ENCODE measurements around the gene TMED7.

Gene TMED7

DNA sequence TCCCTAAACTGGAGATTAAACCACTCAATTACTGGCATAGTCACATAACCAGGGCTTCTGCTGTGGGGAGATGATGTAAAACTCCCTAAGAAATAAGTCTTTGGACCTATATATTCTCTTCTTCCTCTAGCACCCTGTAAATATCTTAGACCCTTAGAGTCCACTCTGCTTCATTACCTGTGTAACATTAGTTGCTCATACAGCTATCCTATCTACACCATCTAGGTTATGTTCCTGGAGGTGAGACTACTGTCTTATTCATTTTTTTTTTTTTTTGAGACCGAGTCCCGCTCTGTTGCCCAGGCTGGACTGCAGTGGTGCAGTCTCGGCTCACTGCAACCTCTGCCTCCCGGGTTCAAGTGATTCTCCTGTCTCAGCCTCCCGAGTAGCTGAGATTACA is 14.0 kb downstream of the TMED7 start:
- no peak overlapping the region for H3K4me3 Mint-ChIP-seq
- peaks cover 6 to 25% of the 10 kb centered on the region in 2 donors for H3K36me3 Mint-ChIP-seq
- H3K27ac Mint-ChIP-seq = no peak overlapping the region
- no peaks in the 10 kb centered on the region for H3K27me3 Mint-ChIP-seq
- peaks cover 9 to 20% of the 10 kb centered on the region in 2 donors for H3K4me1 Mint-ChIP-seq
- DNase-seq (no peak), ATAC-seq (replicated peaks) (no peak)
- H3K9me3 Mint-ChIP-seq = no peaks in the 10 kb centered on the region

DNA sequence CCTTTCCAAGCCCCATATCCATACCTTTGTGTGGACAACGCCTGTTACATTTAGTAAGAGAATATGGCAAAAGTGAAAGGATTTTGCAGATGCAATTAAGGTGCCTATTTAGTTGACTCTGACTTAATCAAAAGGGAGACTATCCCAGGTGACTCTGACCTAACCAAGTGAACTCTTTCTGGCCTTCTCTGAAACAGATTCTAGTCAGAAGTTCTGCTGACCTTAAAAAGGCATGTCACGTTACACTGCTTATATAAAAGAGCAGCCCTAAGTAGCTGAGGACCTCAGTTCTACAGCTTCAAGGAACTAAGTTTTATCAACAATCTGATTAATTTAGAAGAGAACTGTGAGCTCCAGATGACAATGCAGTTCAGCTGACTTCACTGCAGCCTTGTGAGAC is 17.9 kb downstream of the TMED7 start:
- DNase-seq = no peak
- Mint-ChIP-seq H3K27ac (peak overlapping the region; percentile 9), H3K36me3 (peaks cover 6 to 30% of the 10 kb centered on the region in 2 donors), H3K4me1 (peaks cover 21 to 45% of the 10 kb centered on the region in 2 donors), H3K9me3 (no peaks in the 10 kb centered on the region), H3K27me3 (no peaks in the 10 kb centered on the region), H3K4me3 (no peak overlapping the region)
- no peak for ATAC-seq (replicated peaks)

DNA sequence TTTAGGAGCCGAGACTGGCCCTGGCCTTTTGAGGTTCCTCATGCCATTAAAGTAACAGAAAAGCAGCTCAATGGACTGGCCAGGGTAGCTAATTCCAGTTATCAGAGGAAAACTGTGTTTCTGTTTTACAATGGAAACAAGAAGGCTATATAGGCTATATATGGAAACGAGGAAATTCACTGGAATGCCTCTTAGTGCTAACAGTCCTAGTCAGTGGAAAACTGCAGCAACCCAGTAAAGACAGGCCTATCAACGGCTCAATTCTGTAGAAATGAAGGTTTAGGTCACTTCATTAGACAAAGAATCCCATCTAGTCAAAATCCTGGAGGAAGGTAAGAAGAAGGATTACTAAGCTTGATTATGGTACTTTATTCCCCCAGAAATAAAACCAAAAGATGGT is 20.4 kb downstream of the TMED7 start:
- no peak overlapping the region for H3K4me3 Mint-ChIP-seq
- DNase-seq (no peak), ATAC-seq (replicated peaks) (no peak)
- H3K27me3 Mint-ChIP-seq = no peaks in the 10 kb centered on the region
- H3K27ac Mint-ChIP-seq = no peak overlapping the region
- H3K36me3 Mint-ChIP-seq = peaks cover 6 to 26% of the 10 kb centered on the region in 2 donors
- peaks cover 27 to 56% of the 10 kb centered on the region in 2 donors for H3K4me1 Mint-ChIP-seq
- no peaks in the 10 kb centered on the region for H3K9me3 Mint-ChIP-seq

DNA sequence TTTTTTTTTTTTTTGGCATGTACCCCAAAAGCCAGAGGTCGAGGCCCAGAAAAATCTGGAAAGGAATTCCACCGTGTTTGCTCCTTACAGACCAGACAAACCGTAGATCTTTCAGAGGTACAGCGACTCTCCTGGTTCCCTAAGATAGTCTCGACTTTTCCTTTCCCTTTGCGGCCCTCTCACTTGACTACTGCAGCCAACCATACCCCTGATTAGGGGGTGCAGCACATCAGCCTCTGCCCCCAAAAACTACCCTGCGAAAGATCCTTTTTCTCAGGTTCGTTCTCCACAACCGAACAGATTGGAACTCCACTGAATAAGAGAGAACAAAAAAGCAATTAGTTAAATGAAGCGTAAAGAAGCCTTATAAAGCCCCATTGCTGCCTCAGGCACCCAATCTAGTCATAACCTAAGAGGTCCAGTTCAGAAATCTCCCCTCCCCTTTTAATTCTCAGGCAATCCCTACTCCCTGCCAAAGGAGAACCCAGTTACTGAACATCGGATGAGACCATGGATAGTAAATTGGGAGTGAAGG is 23.2 kb downstream of the TMED7 start:
- Mint-ChIP-seq H3K9me3 (no peaks in the 10 kb centered on the region), H3K4me1 (peaks cover 32 to 58% of the 10 kb centered on the region in 2 donors), H3K27ac (peak overlapping the region; percentile 94), H3K27me3 (no peaks in the 10 kb centered on the region), H3K4me3 (peak overlapping the region; percentile 88), H3K36me3 (peaks cover 4 to 26% of the 10 kb centered on the region in 2 donors)
- ATAC-seq (replicated peaks) (peak; percentile 5 to 6), DNase-seq (no peak)

DNA sequence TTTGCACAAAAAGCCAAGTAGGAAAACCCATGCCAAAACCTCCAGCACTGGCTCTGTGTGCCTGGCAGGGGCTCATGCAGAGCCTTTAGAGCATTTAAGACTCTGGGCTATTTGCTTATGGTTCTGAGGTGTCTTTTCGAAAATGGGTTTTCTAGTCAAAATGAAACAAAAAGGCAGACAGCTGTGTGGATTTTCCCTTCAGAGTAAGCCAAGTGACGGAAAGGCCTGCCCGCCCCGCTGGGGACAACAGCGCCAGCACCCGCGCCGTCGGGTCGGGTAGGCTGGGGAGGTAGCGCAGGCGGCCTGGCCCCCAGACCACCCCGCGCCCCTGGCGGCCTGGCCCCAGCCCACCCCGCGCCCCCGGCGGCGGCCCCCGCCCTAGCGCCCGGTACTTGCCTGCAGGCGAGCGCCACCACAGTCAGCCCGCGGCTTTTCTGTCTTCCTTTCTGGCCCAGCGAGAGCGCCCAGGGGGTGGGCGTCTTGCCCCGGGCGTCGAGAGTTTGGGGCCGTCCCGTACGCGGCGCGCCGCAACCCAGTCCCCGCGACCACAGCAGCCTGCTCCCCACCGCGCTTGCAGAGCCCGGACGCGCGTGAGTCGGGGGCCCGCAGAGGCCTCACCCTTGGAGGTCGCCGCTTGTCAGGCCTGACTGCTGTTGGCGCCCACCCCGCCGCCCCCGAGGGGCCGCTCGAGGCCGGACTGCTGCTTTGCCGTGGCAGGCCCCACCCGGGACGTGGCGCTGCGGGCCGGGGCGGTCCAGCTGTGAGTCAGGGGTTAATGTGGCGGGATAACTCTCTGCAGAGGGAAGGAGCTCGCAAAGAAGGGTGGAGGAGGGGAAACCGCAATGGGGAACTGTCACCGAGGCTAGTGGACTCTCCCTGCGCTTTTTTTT is 23.9 kb downstream of the TMED7 start, which contains the start of gene TICAM2:
Gene TICAM2 (minus strand): TSS at position 779 of the 890 bp plus-strand sequence. CDS start 21,223 bp downstream, outside the sequence.
- H3K36me3 Mint-ChIP-seq = peaks cover 4 to 28% of the 10 kb centered on the region in 2 donors
- ATAC-seq (replicated peaks) = peak; percentile 84 to 86
- DNase-seq = peak; percentile 72
- H3K9me3 Mint-ChIP-seq = no peaks in the 10 kb centered on the region
- peak within 1 kb of the TSS; percentile 94 for H3K27ac Mint-ChIP-seq
- peaks cover 32 to 56% of the 10 kb centered on the region in 2 donors for H3K4me1 Mint-ChIP-seq
- H3K4me3 Mint-ChIP-seq = peak within 1 kb of the TSS; percentile 88
- no peaks in the 10 kb centered on the region for H3K27me3 Mint-ChIP-seq

DNA sequence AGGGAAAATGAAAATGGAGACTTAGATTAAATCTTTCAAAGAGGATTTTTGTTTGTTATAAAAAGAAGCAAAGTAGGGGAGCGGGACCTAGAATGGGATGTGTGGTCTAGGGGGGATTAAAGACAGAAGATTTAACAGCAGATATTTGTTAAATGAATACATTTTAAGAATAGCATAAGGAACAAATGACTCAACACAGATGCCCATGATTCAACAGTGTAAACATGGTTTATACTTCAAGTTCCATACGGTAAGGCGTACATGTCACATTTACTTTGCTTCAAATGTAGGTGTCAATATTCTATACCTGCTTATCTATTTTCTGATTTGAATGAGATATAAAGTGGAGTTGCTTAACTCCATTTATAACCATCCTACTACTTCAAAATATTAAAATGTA is 25.1 kb downstream of the TMED7 start:
- H3K9me3 Mint-ChIP-seq = no peaks in the 10 kb centered on the region
- H3K36me3 Mint-ChIP-seq = peaks cover 9 to 32% of the 10 kb centered on the region in 2 donors
- H3K27ac Mint-ChIP-seq = peak overlapping the region; percentile 1
- ATAC-seq (replicated peaks) (no peak), DNase-seq (no peak)
- no peaks in the 10 kb centered on the region for H3K27me3 Mint-ChIP-seq
- peak overlapping the region; percentile 26 to 44 for H3K4me3 Mint-ChIP-seq
- peaks cover 29 to 51% of the 10 kb centered on the region in 2 donors for H3K4me1 Mint-ChIP-seq

DNA sequence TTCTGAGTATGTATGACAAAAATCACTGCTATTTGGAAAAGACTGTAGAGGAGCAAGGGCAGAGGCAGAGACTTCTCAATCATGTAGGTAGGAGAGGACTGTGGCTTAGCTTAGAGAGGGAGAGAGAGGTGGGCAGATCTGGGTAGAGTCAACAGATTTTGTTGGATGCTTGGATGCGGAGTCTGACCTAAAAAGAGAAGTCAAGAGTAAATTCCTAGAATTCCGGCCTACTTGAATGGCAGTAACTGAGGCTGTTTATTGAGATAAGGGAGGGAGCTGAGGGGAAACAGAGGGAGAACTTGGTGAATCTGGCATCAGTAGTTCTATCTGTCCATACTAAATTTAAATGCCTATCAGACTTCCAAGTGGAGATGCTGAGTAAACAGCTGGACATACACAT is 25.9 kb downstream of the TMED7 start:
- H3K36me3 Mint-ChIP-seq = peaks cover 12 to 26% of the 10 kb centered on the region in 2 donors
- H3K27ac Mint-ChIP-seq = peak overlapping the region; percentile 26
- peaks cover 28 to 43% of the 10 kb centered on the region in 2 donors for H3K4me1 Mint-ChIP-seq
- H3K4me3 Mint-ChIP-seq = peak overlapping the region; percentile 23 to 52
- DNase-seq (no peak), ATAC-seq (replicated peaks) (no peak)
- no peaks in the 10 kb centered on the region for H3K9me3 Mint-ChIP-seq
- H3K27me3 Mint-ChIP-seq = no peaks in the 10 kb centered on the region

DNA sequence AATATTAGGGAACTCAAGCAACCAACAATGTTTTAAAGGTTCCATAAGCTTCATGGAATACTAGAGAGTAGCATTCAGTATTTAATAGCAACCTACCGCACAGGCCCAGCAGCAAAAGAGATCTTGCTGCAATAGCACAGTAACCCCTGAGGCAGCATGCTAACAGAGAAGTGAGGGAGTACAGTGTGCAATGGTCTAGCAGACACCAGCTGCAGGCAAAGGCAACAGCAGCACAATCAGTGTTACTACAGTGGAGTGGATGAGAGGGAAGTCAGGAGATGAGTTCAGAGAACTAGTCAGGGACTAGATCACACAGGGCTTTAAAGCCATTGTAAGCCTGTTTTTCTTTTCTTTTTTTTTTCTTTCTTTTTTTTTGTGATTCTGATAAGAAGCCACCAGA is 26.3 kb downstream of the TMED7 start:
- Mint-ChIP-seq H3K4me1 (peaks cover 26 to 40% of the 10 kb centered on the region in 2 donors), H3K9me3 (no peaks in the 10 kb centered on the region), H3K27ac (peak overlapping the region; percentile 2), H3K27me3 (no peaks in the 10 kb centered on the region), H3K36me3 (peaks cover 12 to 25% of the 10 kb centered on the region in 2 donors), H3K4me3 (peak overlapping the region; percentile 23 to 52)
- DNase-seq = no peak
- ATAC-seq (replicated peaks) = peak; percentile 33 to 45

DNA sequence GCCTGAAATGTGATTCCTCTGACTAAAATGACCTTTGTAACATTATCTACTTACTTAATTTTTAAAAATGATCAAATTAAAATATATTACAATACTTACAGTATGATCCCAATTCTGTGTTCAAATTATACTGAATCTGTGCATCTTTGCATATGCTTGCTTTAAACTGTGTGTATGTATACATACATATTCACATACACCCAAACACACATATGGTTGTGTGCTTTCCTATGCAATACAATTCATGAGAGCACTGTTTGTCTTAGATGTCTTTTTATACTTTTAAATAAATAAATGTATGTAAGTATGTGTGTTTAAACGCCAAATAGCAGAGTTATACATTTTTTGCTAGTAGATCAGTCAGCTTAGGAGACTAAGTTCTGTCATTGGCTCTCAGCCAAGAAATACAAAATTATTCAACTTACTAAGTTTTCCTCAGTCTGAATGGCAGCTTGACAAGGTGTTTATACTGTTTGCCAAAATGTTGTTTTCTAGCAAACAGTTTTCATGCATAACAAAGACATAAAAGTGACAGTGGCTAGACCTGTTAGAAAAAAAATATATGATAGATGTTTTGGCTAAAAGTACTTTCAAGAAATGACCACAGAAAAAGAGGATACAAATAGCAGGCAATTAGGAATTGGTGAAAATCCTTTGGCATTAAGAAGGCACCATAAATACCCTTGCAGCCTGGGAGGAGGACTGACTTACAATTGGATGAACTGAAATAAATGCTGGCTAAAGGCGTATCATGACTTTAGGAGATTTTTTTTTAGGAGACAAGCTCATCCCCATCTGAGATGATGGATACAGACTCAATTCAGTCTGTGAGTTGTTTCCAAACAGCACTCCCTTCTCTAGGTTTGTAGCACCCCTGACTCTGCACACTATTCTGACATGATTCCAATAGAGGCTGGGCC is 31.4 kb downstream of the TMED7 start:
- Mint-ChIP-seq H3K27ac (no peak overlapping the region), H3K4me1 (peaks cover 1 to 3% of the 10 kb centered on the region in 2 donors)

DNA sequence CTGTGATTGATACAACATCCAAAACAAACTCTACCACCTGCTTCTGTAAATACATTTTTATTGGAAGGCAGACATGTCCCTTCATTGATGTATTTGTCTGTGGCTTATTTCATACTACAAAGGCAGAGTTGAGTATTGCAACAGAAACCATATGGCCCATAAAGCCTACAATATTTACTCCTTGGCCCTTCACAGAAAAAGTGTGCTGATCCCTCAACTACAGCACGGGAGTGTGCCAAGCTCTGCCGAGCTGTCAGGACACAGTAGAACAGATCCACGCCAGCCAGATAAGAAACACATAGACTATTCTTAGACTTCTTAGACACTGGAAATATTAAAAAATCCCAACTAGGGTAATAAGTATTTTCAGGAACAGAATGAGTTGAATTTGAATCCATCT is 36.8 kb downstream of the TMED7 start:
- Mint-ChIP-seq H3K27ac (no peak overlapping the region), H3K4me3 (no peak overlapping the region), H3K4me1 (peaks cover 0 to 2% of the 10 kb centered on the region in 2 donors), H3K36me3 (peaks cover 7 to 8% of the 10 kb centered on the region in 2 donors), H3K9me3 (no peaks in the 10 kb centered on the region), H3K27me3 (no peaks in the 10 kb centered on the region)
- DNase-seq (no peak), ATAC-seq (replicated peaks) (no peak)

More for the DNA sequence above, 31.4 kb downstream of the TMED7 start:
- no peak for DNase-seq
- Mint-ChIP-seq H3K9me3 (no peaks in the 10 kb centered on the region), H3K36me3 (peaks cover 14 to 16% of the 10 kb centered on the region in 2 donors), H3K27me3 (no peaks in the 10 kb centered on the region), H3K4me3 (no peak overlapping the region)
- ATAC-seq (replicated peaks) = no peak

DNA sequence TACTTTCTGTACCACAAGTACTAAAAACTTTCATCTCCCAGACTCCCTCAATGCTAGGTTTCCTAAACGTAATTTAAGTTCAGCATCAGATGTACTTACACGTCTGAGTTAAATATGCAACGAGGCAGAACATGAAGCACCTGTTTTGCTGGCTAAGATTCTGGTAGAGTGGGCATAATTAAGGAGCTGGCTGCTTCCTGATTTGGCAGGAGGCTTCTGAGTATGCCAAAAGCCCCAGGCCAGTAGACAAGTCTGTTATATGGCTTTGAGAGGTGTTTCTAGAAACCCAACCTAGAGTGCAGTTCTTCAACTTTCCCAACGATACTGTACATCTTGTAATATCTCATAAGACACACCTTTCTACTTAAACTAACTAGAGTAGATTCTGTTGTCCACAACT is 37.2 kb downstream of the TMED7 start:
- ATAC-seq (replicated peaks) (no peak), DNase-seq (no peak)
- no peak overlapping the region for H3K4me3 Mint-ChIP-seq

DNA sequence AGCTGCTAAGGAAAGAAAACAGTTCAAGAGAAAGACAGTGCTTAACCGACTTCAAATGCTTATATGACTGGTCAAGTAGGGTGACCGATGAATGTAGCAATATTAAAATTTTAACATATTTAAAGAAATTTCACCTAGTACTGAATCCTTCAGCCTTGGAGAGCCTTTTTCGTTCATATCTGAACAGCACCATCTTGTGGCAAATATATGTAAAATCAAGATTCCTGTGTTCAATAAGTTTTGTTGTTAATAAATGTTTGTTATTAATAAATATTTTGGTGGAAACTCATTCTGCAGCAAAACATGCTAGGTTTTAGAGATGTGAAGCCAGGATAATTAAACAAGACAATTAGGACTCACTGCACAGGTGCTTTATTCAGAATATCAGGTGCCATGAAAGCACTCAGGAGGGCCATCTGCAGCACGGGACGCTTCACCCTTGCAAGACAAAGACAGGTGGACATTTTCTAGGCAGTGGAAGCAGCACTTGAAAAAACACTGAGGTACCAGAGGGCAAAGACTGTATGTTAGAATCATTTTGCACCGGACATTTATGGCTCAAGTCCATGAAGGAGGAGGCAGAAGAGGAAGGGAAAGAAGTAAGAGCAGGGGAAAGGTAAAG is 39.2 kb downstream of the TMED7 start:
- H3K4me1 Mint-ChIP-seq = peaks cover 5 to 7% of the 10 kb centered on the region in 2 donors
- H3K27ac Mint-ChIP-seq = no peak overlapping the region
- H3K27me3 Mint-ChIP-seq = no peaks in the 10 kb centered on the region
- H3K36me3 Mint-ChIP-seq = peaks cover 5 to 8% of the 10 kb centered on the region in 2 donors
- peak; percentile 42 to 47 for ATAC-seq (replicated peaks)
- H3K4me3 Mint-ChIP-seq = no peak overlapping the region
- H3K9me3 Mint-ChIP-seq = no peaks in the 10 kb centered on the region
- DNase-seq = no peak

More for the DNA sequence above, 37.2 kb downstream of the TMED7 start:
- Mint-ChIP-seq H3K4me1 (peaks cover under 1 to 2% of the 10 kb centered on the region in 2 donors), H3K27ac (no peak overlapping the region), H3K27me3 (no peaks in the 10 kb centered on the region), H3K9me3 (no peaks in the 10 kb centered on the region), H3K36me3 (peaks cover 7 to 8% of the 10 kb centered on the region in 2 donors)

DNA sequence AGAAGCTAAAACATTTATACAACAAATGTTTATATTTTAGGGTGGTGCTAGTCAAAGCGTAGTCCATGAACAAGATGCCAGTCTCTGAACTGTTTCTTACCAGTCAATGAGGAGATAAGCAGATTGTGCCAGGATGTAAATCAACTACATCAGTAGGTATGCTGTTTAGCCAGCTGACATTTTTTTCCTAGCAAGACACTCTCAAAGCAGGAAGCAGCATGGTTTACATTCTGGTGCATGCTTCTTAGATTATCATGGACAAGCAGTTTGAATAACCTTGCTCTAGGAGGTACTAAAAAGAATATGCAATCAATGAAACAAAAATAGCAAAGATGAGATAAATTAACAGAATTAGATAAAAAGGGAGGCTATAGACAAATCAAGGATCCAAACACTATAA is 40.6 kb downstream of the TMED7 start:
- Mint-ChIP-seq H3K4me1 (peaks cover 12 to 16% of the 10 kb centered on the region in 2 donors), H3K27me3 (no peaks in the 10 kb centered on the region), H3K36me3 (peaks cover 9 to 10% of the 10 kb centered on the region in 2 donors), H3K9me3 (no peaks in the 10 kb centered on the region), H3K4me3 (no peak overlapping the region), H3K27ac (no peak overlapping the region)
- ATAC-seq (replicated peaks) (no peak), DNase-seq (no peak)
